Measurements from ENCODE around the gene LRRC66. TPM values are rescaled to one million over a fixed set of nuclear protein-coding genes. Genes with fewer than 3 reads are reported as not detected.

The LRRC66 gene
- total and polyA plus RNA-seq, 2 of the 13 experiments (the other 11 are each of a cell fraction or from before 2014, with no cell fraction given), result not detected

GRCh38 chr4:52038103-52038912 lies 18.1 kb upstream of the LRRC66 start, which contains the start of gene SGCB:
SGCB (minus strand) TSS chr4:52038299; CDS start chr4:52038259, 40 bp downstream.
- H2AFZ ChIP-seq (ENCODE audit: low read length), result peak within 1 kb of the TSS; percentile 62
- H3K9me3 ChIP-seq (ENCODE audit: low read length), result no peaks in the 10 kb centered on the region
- intact Hi-C loops (cut with micrococcal nuclease; ENCODE audit: unreplicated experiment) (no loop called here), in situ Hi-C loops (cut with HindIII; ENCODE audit: extremely low pct_ligation_motif_present, low pct_unique_long_range_greater_than_20kb) (no loop called here)
- BruUV-seq (replicated peaks), result no TSS peak
- peak within 1 kb of the TSS; percentile 67 for H3K9ac ChIP-seq (ENCODE audit: insufficient read depth, low read depth, low read length)
- POLR2A ChIA-PET, result interaction anchor here (1.2 kb wide), 2 partner anchors 14 to 196 kb away, joined by 5 to 11 read pairs; partner anchors contain the start of gene DCUN1D4
- peak; percentile 93 for ATAC-seq
- peak within 1 kb of the TSS; percentile 84 for H3K4me2 ChIP-seq (ENCODE audit: low read depth, low read length)
- WGBS (ENCODE audit: low lambda C conversion rate), result 62% methylated on average over 19 of the region's 70 CpGs
- CTCF ChIA-PET (ENCODE audit: low intra/inter-chr PET ratio, low total read pairs), result no interaction called here
- FAIRE-seq, result no peak
- no peaks in the 10 kb centered on the region for H3K36me3 ChIP-seq (replicated peaks in 1 of 2; ENCODE audit: control insufficient read depth in 1 of 2, insufficient read depth in 2 of 2, low read length in 2 of 2)
- no peaks in the 10 kb centered on the region; a peak in 1 of 5 replicates for H3K27me3 ChIP-seq (ENCODE audit: control insufficient read depth in 1 of 2, insufficient read depth in 2 of 2, low read length in 2 of 2)
- no peaks in the 10 kb centered on the region for H3K79me2 ChIP-seq (ENCODE audit: insufficient read depth, low read length)
- peaks cover 30% of the 10 kb centered on the region for H3K4me1 ChIP-seq (ENCODE audit: insufficient read depth, low read length)
- DNase-seq (ENCODE audit: low spot score), result no peak
- H3K4me3 ChIP-seq (replicated peaks in 1 of 3; ENCODE audit: insufficient read depth in 1 of 3, low read depth in 2 of 3, low read length in 3 of 3), result peak within 1 kb of the TSS; percentile 77 to 87 (median 81)
- no peaks in the 10 kb centered on the region for H4K20me1 ChIP-seq (ENCODE audit: insufficient read depth, low read length)
- H3K27ac ChIP-seq (ENCODE audit: extremely low read length, insufficient read depth, low read length), result no peak within 1 kb of the TSS
- TF ChIP-seq POLR2G (IDR thresholded peaks at IDR 0.05; ENCODE audit: low read depth, low read length) (peak; percentile 40; the same call in 1 of the 2 replicates), TAF1 (CRISPR knock-in tag; IDR thresholded peaks at IDR 0.05) (0 out of 2 replicates have a peak, but pooled peaks have one; percentile 29), ARNT2 (CRISPR knock-in tag; IDR thresholded peaks at IDR 0.05; ENCODE audit: low read depth) (peak; percentile 59; the same call in 1 of the 2 replicates), PRMT3 (CRISPR knock-in tag; IDR thresholded peaks at IDR 0.05; ENCODE audit: borderline replicate concordance, low read depth) (no peak), ZFX (CRISPR knock-in tag; IDR thresholded peaks at IDR 0.05; ENCODE audit: low read depth) (peak; percentile 53; the same call in 1 of the 2 replicates), HNRNPK (IDR thresholded peaks at IDR 0.05; ENCODE audit: low read depth, low read length, poor library complexity, severe bottlenecking) (peak; percentile 48), FOXK1 (CRISPR knock-in tag; IDR thresholded peaks at IDR 0.05; ENCODE audit: borderline replicate concordance, low read depth) (no peak), ZNF687 (CRISPR knock-in tag; IDR thresholded peaks at IDR 0.05) (peak; percentile 67), ZNF530 (CRISPR knock-in tag; IDR thresholded peaks at IDR 0.05; ENCODE audit: low read depth) (no peak), CHD2 (IDR thresholded peaks at IDR 0.05; ENCODE audit: low read depth, low read length) (no peak), DR1 (CRISPR knock-in tag; IDR thresholded peaks at IDR 0.05) (0 out of 2 replicates have a peak, but pooled peaks have one; percentile 44), ZBTB43 (CRISPR knock-in tag; conservative IDR thresholded peaks at IDR 0.05) (no peak), ZSCAN25 (CRISPR knock-in tag; IDR thresholded peaks at IDR 0.05) (no peak), ATF7-NPFF (CRISPR knock-in tag; IDR thresholded peaks at IDR 0.05; ENCODE audit: low read depth) (peak; percentile 64; the same call in 1 of the 2 replicates), PCBP2 (optimal IDR thresholded peaks at IDR 0.05; ENCODE audit: low read depth, low read length, poor library complexity, severe bottlenecking) (no peak), MEIS2 (CRISPR knock-in tag; IDR thresholded peaks at IDR 0.05) (0 out of 2 replicates have a peak, but pooled peaks have one; percentile 12), ZNF138 (CRISPR knock-in tag; IDR thresholded peaks at IDR 0.05; ENCODE audit: low read depth) (no peak), ZNF782 (CRISPR knock-in tag; IDR thresholded peaks at IDR 0.05; ENCODE audit: borderline replicate concordance) (no peak)

Data from HepG2 (cell line).